Fibroblast of mammary gland (primary cell): ENCODE data around the gene TCOF1.

Source experiments
- DNase-seq: peaks from one replicate; pipeline ENCODE4 v3.0.0-alpha.2; 2010; ENCODE audit warnings: low read depth
- H3K4me3 ChIP-seq: 2 replicates; pipeline ENCODE4 v1.5.1; 2011; ENCODE audit warnings: low read depth, mild to moderate bottlenecking, low read length, moderate library complexity; ENCODE audit not compliant: control insufficient read depth
- CTCF ChIP-seq: conservative IDR thresholded peaks from 2 replicates; pipeline ENCODE4 v1.5.1; 2011; ENCODE audit warnings: low read depth, low read length, inconsistent platforms; ENCODE audit not compliant: control insufficient read depth, insufficient read depth

Gene TCOF1

GRCh38 chr5:150446088-150446487 is 88.6 kb downstream of the TCOF1 start:
- TF ChIP-seq CTCF, result no peak
- no peak overlapping the region for H3K4me3 ChIP-seq

GRCh38 chr5:150446583-150446982 is 89.1 kb downstream of the TCOF1 start:
- H3K4me3 ChIP-seq, result no peak overlapping the region
- no peak for TF ChIP-seq CTCF
- no peak for DNase-seq

More at GRCh38 chr5:150446088-150446487, 88.6 kb downstream of the TCOF1 start:
- no peak for DNase-seq

- no peak for DNase-seq
- H3K4me3 ChIP-seq, result peak overlapping the region; percentile 95
- no peak for TF ChIP-seq CTCF
Observed at GRCh38 chr5:150447188-150447587, 89.7 kb downstream of the TCOF1 start.

GRCh38 chr5:150448334-150448733 is 90.8 kb downstream of the TCOF1 start:
- no peak for TF ChIP-seq CTCF
- DNase-seq, result peak; percentile 27
- peak overlapping the region; percentile 95 for H3K4me3 ChIP-seq

GRCh38 chr5:150448952-150449516 is 91.5 kb downstream of the TCOF1 start:
- TF ChIP-seq CTCF, result no peak
- no peak for DNase-seq
- peak overlapping the region; percentile 95 for H3K4me3 ChIP-seq
